Hepatocyte (in vitro differentiated cells): ENCODE results near the gene NUP58.

Experiments used
- CTCF ChIP-seq: fragments of 200-600 bp; sonication (generic); IDR thresholded peaks from 2 replicates; pipeline ENCODE4 v1.5.1; 2016; ENCODE audit warnings: antibody characterized with exemption, mild to moderate bottlenecking; ENCODE audit not compliant: poor library complexity
- EZH2 ChIP-seq: fragments of 200-600 bp; sonication (generic); IDR thresholded peaks from 2 replicates; pipeline ENCODE4 v1.6.1; 2016; ENCODE audit warnings: antibody characterized with exemption, mild to moderate bottlenecking, borderline replicate concordance

DNA sequence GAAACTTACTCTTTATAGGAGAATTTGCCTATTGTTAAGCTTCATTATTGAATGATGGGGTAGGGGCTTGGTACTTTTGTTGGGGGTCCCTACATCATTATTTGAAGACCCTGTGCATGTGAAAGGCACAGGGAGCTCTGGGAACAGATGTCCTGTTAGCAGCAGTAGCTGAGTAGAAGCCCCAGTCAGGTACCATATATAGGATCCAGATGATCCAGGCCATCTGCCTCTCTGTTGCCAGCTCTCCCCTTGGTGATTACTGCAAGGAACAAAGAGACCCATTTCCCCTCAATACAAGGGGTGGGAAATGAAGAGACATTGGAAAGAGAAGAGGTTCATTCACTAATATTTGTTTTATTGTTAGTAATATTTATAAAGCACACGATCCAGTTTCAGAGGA is 9.7 kb upstream of the NUP58 start:
- TF ChIP-seq CTCF (no peak), EZH2 (no peak)
